HepG2 (cell line): ENCODE data around the gene PRKCE. TPM values are rescaled to one million over a fixed set of nuclear protein-coding genes. Genes with fewer than 3 reads are reported as not detected.

Experiments
- ATAC-seq: fragments of 200-7000 bp; cut with Tn5 transposase; 3 replicates; pipeline ENCODE4 v1.9.1; 2020; ENCODE audit warnings: mild to moderate bottlenecking, moderate library complexity
- BruUV-seq: library from RNA; stranded (reverse); fragments of 400-500 nt; replicated peaks from 2 replicates; lab custom pipeline; 2021; lab: Mats Ljungman, UMichigan
- CTCF ChIA-PET: fragments of 300-600 bp; formaldehyde crosslinking; extraction: SDS; loops from one replicate; lab custom pipeline; 2021; ENCODE audit warnings: low total read pairs, inconsistent platforms, low intra/inter-chr PET ratio; lab: Yijun Ruan, JAX
- POLR2A ChIA-PET: fragments of 350-600 bp; sonication (Branson Sonifier 250); formaldehyde crosslinking; loops from one replicate; lab custom pipeline; 2020; ENCODE audit warnings: antibody characterized with exemption, inconsistent platforms; lab: Yijun Ruan, JAX
- DNase-seq: peaks from one replicate; pipeline ENCODE4 v3.0.0-alpha.2; 2015; ENCODE audit warnings: low spot score
- FAIRE-seq: peaks from 3 replicates; lab custom pipeline; 2011; peaks lifted over from hg19 to GRCh38; lab: Jason Lieb, UNC
- H2AFZ ChIP-seq: one replicate; pipeline ENCODE4 v1.6.1; 2011; ENCODE audit warnings: low read length, inconsistent platforms
- H3K27ac ChIP-seq: fragments of 300-600 bp; 3 replicates; pipeline ENCODE4 v1.8.0; 2011; ENCODE audit warnings: mixed run types, mild to moderate bottlenecking, mixed read lengths, low read length, inconsistent platforms; ENCODE audit not compliant: insufficient read depth; ENCODE audit errors: extremely low read length
- H3K27me3 ChIP-seq, 2 experiments: fragments of 200-600 bp in 1 of 2; 2 replicates in 1 of 2; 3 replicates in 1 of 2; pipeline versions ENCODE4 v1.6.0 to v1.8.0; 2011; ENCODE audit warnings: low read length in 2 of 2, mild to moderate bottlenecking in 2 of 2, moderate library complexity in 2 of 2, inconsistent platforms in 1 of 2; ENCODE audit not compliant: insufficient read depth in 2 of 2, control insufficient read depth in 1 of 2
- H3K36me3 ChIP-seq, 2 experiments: fragments of 200-600 bp in 1 of 2; replicated peaks in 1 of 2; 2 replicates in 1 of 2; 3 replicates in 1 of 2; pipeline versions ENCODE4 v1.5.1 to v1.8.0; 2011; ENCODE audit warnings: low read length in 2 of 2, inconsistent platforms in 1 of 2; ENCODE audit not compliant: insufficient read depth in 2 of 2, control insufficient read depth in 1 of 2
- H3K4me1 ChIP-seq: 2 replicates; pipeline ENCODE4 v1.5.1; 2012; ENCODE audit warnings: low read length, inconsistent platforms; ENCODE audit not compliant: insufficient read depth
- H3K4me2 ChIP-seq: 2 replicates; pipeline ENCODE4 v1.6.0; 2011; ENCODE audit warnings: low read depth, low read length, inconsistent platforms
- H3K4me3 ChIP-seq, 3 experiments: fragments of 200-600 bp in 1 of 3; sonication (generic), shearing (Covaris generic) in 1 of 3; replicated peaks in 1 of 3; 2 replicates each; pipeline ENCODE4 v1.5.1; 2011 to 2016; ENCODE audit warnings: low read length in 3 of 3, inconsistent platforms in 2 of 3, low read depth in 2 of 3, mild to moderate bottlenecking in 2 of 3, control low read depth in 1 of 3, mixed read lengths in 1 of 3; ENCODE audit not compliant: insufficient read depth in 1 of 3
- H3K79me2 ChIP-seq: one replicate; pipeline ENCODE4 v1.6.1; 2011; ENCODE audit warnings: low read length, inconsistent platforms; ENCODE audit not compliant: insufficient read depth
- H3K9ac ChIP-seq: 2 replicates; pipeline ENCODE4 v1.6.0; 2011; ENCODE audit warnings: mild to moderate bottlenecking, low read depth, low read length, inconsistent platforms; ENCODE audit not compliant: insufficient read depth
- H3K9me3 ChIP-seq: 2 replicates; pipeline ENCODE4 v1.5.1; 2012; ENCODE audit warnings: mild to moderate bottlenecking, low read length
- H4K20me1 ChIP-seq: 2 replicates; pipeline ENCODE4 v1.6.0; 2011; ENCODE audit warnings: inconsistent platforms, mild to moderate bottlenecking, low read length, moderate library complexity; ENCODE audit not compliant: insufficient read depth
- ARHGAP35 ChIP-seq: sonication (generic); formaldehyde crosslinking; IDR thresholded peaks from 2 replicates; pipeline ENCODE4 v1.9.0; 2022; ENCODE audit warnings: mild to moderate bottlenecking, inconsistent platforms, moderate library complexity, missing genetic modification reagents, borderline replicate concordance
- BRD4 ChIP-seq: sonication (generic); formaldehyde crosslinking; IDR thresholded peaks from 2 replicates; pipeline ENCODE4 v1.4.0; 2020; ENCODE audit warnings: missing genetic modification reagents
- DPF2 ChIP-seq: sonication (generic); formaldehyde crosslinking; IDR thresholded peaks from 2 replicates; pipeline ENCODE4 v1.4.0; 2020; ENCODE audit warnings: mild to moderate bottlenecking, low read depth, missing genetic modification reagents, borderline replicate concordance
- ETV5 ChIP-seq: IDR thresholded peaks from 2 replicates; pipeline ENCODE4 v1.6.1; 2018; ENCODE audit warnings: missing biosample characterization, missing genetic modification reagents, inconsistent platforms, borderline replicate concordance
- MXD1 ChIP-seq: sonication (generic); formaldehyde crosslinking; IDR thresholded peaks from 2 replicates; pipeline ENCODE4 v1.4.0; 2020; ENCODE audit warnings: mild to moderate bottlenecking, missing genetic modification reagents
- PRMT3 ChIP-seq: sonication (generic); formaldehyde crosslinking; IDR thresholded peaks from 2 replicates; pipeline ENCODE4 v1.8.1; 2022; ENCODE audit warnings: low read depth, mild to moderate bottlenecking, moderate library complexity, missing genetic modification reagents, borderline replicate concordance
- SNAI1 ChIP-seq: sonication (generic); formaldehyde crosslinking; IDR thresholded peaks from 2 replicates; pipeline ENCODE4 v1.5.0; 2020; ENCODE audit warnings: mild to moderate bottlenecking, missing genetic modification reagents, borderline replicate concordance
- TCF7 ChIP-seq: sonication (generic); IDR thresholded peaks from 2 replicates; pipeline ENCODE4 v1.6.1; 2016; ENCODE audit warnings: antibody characterized with exemption, low read depth
- U2AF2 ChIP-seq: fragments of 200-400 bp; formaldehyde crosslinking; IDR thresholded peaks from 2 replicates; pipeline ENCODE4 v1.6.1; 2017; ENCODE audit warnings: low read depth, mild to moderate bottlenecking, low read length
- WGBS: methylation state at CpG from one replicate; pipeline ENCODE4 v1.1.6; 2017; ENCODE audit warnings: low lambda C conversion rate; 5-methylcytosine and 5-hydroxymethylcytosine counted together
- in situ Hi-C: cut with HindIII; loops from 2 replicates; pipeline ENCODE4 v1.10.0; 2017; ENCODE audit warnings: low pct_unique_long_range_greater_than_20kb; ENCODE audit not compliant: extremely low pct_ligation_motif_present
- intact Hi-C: fragments of 100-400 bp; cut with micrococcal nuclease; formaldehyde crosslinking; loops from one replicate; pipeline ENCODE4 v1.10.0; 2022; ENCODE audit not compliant: unreplicated experiment
- polyA plus RNA-seq, 8 experiments: library from polyadenylated mRNA; depleted of rRNA in 3 of 8; stranded (reverse) in 7 of 8; unstranded in 1 of 8; fragments of >200 nt; fragmentation: Illumina TruSeq in 4 of 8; extraction: Trizol in 4 of 8; gene quantifications; 2 replicates each; pipeline versions ENCODE4 v1.2.1 to v1.2.3, GENCODE V29; 2011 to 2016; ENCODE audit warnings: low read depth in 4 of 8, missing spikeins in 1 of 8, mixed read lengths in 1 of 8; ENCODE audit not compliant: insufficient read depth in 1 of 8
- total RNA-seq, 5 experiments: library from RNA; depleted of rRNA; stranded (reverse); fragments of >200 nt; fragmentation: Illumina TruSeq; extraction: Trizol; gene quantifications; 2 replicates each; pipeline ENCODE4 v1.2.3, GENCODE V29; 2016; ENCODE audit warnings: low read depth in 1 of 5
- TF ChIP-seq, protein P1 (sequence below): sonication (generic); formaldehyde crosslinking; IDR thresholded peaks from 2 replicates; pipeline ENCODE4 v1.5.0; 2020; ENCODE audit warnings: mild to moderate bottlenecking, missing genetic modification reagents, borderline replicate concordance
- TF ChIP-seq, protein P2 (sequence below): sonication (generic); formaldehyde crosslinking; IDR thresholded peaks from 2 replicates; pipeline ENCODE4 v1.4.0; 2020; ENCODE audit warnings: missing genetic modification reagents

The PRKCE gene
- total and polyA plus RNA-seq, 2 of the 13 experiments (the other 11 are each of a cell fraction or from before 2014, with no cell fraction given): 1.0 to 3.9 TPM

GRCh38 chr2:45814951-45815621 lies 163.6 kb downstream of the PRKCE start:
- no peak overlapping the region for H3K4me3 ChIP-seq
- FAIRE-seq: no peak
- in situ Hi-C loops (no loop called here), intact Hi-C loops (no loop called here)
- peaks cover 1 to 3% of the 10 kb centered on the region in 2 experiments; a peak in 1 of 5 replicates for H3K27me3 ChIP-seq
- no peak overlapping the region for H3K4me2 ChIP-seq
- no peak for DNase-seq
- WGBS: 18% methylated on average over 2 of the region's 2 CpGs
- H3K36me3 ChIP-seq: no peaks in the 10 kb centered on the region
- ChIA-PET POLR2A (no interaction called here), CTCF (no interaction called here)
- H3K4me1 ChIP-seq: no peaks in the 10 kb centered on the region
- TF ChIP-seq ARHGAP35 (CRISPR knock-in tag) (no peak), DPF2 (CRISPR knock-in tag) (no peak), PRMT3 (CRISPR knock-in tag) (no peak), SNAI1 (no peak), ETV5 (no peak), TCF7 (no peak), U2AF2 (no peak), BRD4 (CRISPR knock-in tag) (no peak), MXD1 (CRISPR knock-in tag) (no peak)
- TF ChIP-seq, protein P1, sequence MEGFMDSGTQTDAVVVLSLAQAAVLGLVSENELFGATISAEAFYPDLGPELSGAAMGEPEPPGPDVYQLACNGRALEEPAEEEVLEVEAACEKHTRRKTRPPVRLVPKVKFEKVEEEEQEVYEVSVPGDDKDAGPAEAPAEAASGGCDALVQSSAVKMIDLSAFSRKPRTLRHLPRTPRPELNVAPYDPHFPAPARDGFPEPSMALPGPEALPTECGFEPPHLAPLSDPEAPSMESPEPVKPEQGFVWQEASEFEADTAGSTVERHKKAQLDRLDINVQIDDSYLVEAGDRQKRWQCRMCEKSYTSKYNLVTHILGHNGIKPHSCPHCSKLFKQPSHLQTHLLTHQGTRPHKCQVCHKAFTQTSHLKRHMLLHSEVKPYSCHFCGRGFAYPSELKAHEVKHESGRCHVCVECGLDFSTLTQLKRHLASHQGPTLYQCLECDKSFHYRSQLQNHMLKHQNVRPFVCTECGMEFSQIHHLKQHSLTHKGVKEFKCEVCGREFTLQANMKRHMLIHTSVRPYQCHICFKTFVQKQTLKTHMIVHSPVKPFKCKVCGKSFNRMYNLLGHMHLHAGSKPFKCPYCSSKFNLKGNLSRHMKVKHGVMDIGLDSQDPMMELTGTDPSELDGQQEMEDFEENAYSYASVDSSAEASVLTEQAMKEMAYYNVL (CRISPR knock-in tag): no peak
- TF ChIP-seq, protein P2, sequence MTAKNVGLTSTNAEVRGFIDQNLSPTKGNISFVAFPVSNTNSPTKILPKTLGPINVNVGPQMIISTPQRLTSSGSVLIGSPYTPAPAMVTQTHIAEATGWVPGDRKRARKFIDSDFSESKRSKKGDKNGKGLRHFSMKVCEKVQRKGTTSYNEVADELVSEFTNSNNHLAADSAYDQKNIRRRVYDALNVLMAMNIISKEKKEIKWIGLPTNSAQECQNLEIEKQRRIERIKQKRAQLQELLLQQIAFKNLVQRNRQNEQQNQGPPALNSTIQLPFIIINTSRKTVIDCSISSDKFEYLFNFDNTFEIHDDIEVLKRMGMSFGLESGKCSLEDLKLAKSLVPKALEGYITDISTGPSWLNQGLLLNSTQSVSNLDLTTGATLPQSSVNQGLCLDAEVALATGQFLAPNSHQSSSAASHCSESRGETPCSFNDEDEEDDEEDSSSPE (CRISPR knock-in tag): no peak
- no peak for ATAC-seq
- BruUV-seq: no TSS peak
- no peak overlapping the region for H3K27ac ChIP-seq
- no peak overlapping the region for H3K9ac ChIP-seq
- H2AFZ ChIP-seq: no peak overlapping the region
- H3K9me3 ChIP-seq: no peaks in the 10 kb centered on the region
- H3K79me2 ChIP-seq: no peaks in the 10 kb centered on the region
- H4K20me1 ChIP-seq: no peaks in the 10 kb centered on the region
